Measurements from ENCODE around the gene STPG1.

DNA sequence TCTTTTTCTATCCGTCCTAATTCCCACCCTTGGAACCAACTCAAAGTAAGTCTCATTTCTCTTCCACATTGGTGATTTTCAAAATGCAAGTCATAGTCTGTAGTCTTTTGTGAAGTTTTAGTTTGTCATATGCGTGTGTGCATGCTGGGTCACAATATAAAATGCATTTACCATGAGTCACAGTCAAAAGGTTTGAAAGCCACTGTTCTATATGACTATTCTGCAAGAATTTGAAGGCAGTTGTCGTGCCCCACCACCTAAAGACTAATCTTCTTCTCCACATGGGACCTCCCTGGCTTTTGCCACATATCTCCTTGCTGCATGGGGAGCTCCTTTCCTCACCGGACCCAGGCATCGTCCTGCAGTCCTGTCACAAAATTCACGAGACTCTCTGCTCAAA, 1.6 kb downstream of the STPG1 start:
- TF ChIP-seq, protein P1, sequence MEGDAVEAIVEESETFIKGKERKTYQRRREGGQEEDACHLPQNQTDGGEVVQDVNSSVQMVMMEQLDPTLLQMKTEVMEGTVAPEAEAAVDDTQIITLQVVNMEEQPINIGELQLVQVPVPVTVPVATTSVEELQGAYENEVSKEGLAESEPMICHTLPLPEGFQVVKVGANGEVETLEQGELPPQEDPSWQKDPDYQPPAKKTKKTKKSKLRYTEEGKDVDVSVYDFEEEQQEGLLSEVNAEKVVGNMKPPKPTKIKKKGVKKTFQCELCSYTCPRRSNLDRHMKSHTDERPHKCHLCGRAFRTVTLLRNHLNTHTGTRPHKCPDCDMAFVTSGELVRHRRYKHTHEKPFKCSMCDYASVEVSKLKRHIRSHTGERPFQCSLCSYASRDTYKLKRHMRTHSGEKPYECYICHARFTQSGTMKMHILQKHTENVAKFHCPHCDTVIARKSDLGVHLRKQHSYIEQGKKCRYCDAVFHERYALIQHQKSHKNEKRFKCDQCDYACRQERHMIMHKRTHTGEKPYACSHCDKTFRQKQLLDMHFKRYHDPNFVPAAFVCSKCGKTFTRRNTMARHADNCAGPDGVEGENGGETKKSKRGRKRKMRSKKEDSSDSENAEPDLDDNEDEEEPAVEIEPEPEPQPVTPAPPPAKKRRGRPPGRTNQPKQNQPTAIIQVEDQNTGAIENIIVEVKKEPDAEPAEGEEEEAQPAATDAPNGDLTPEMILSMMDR (IDR thresholded peaks at IDR 0.05; ENCODE audit: insufficient read depth, low read depth, low read length), result no peak
- no peak for TF ChIP-seq EZH2 (IDR thresholded peaks at IDR 0.05; ENCODE audit: insufficient read depth, low read length)

Data from astrocyte (in vitro differentiated cells and primary cell).